GM18505 (cell line): ENCODE results near the gene TAAR9.
"Not testable (repeated sequence)": the region's sequence is repeated elsewhere in the genome, so short reads cannot be mapped to it uniquely, and the experiment has no call there.

Experiments
- ATAC-seq: cut with Tn5 transposase; IDR thresholded peaks from one replicate; pipeline ENCODE4 v1.9.1; 2021; ENCODE audit not compliant: unreplicated experiment
- POLR2A ChIP-seq: IDR thresholded peaks from 4 replicates; pipeline ENCODE4 v1.6.1; 2011; ENCODE audit warnings: borderline replicate concordance; ENCODE audit not compliant: insufficient read depth, insufficient read length; ENCODE audit errors: extremely low read depth

TAAR9 gene

GRCh38 chr6:132511210-132511830 is 26.8 kb upstream of the TAAR9 start:
- no peak for ATAC-seq
- TF ChIP-seq POLR2A = no peak

- no peak for TF ChIP-seq POLR2A
- ATAC-seq = no peak
These were observed 26.3 kb upstream of the TAAR9 start for GRCh38 chr6:132511831-132512220.

GRCh38 chr6:132512342-132512637 is 25.8 kb upstream of the TAAR9 start:
- ATAC-seq = no peak
- TF ChIP-seq POLR2A = no peak

GRCh38 chr6:132512638-132513632 is 25.1 kb upstream of the TAAR9 start, which contains the start of gene STX7:
STX7 (minus strand) TSS chr6:132513116; CDS start chr6:132503530, 9,586 bp downstream.
- peak; percentile 87 for ATAC-seq

GRCh38 chr6:132513831-132514545 is 24.1 kb upstream of the TAAR9 start:
- TF ChIP-seq POLR2A = no peak
- ATAC-seq = no peak

More at GRCh38 chr6:132512638-132513632, 25.1 kb upstream of the TAAR9 start, which contains the start of gene STX7:
- TF ChIP-seq POLR2A = peak; percentile 90

GRCh38 chr6:132515386-132515785 is 22.7 kb upstream of the TAAR9 start:
- no peak for TF ChIP-seq POLR2A
- ATAC-seq = no peak

GRCh38 chr6:132520953-132521352 is 17.1 kb upstream of the TAAR9 start:
- ATAC-seq = no peak
- TF ChIP-seq POLR2A = no peak

GRCh38 chr6:132524646-132525045 is 13.4 kb upstream of the TAAR9 start:
- no peak for ATAC-seq

GRCh38 chr6:132525866-132526265 is 12.2 kb upstream of the TAAR9 start:
- ATAC-seq = no peak
- no peak for TF ChIP-seq POLR2A

More at GRCh38 chr6:132524646-132525045, 13.4 kb upstream of the TAAR9 start:
- no peak for TF ChIP-seq POLR2A

- ATAC-seq = no peak
- no peak for TF ChIP-seq POLR2A
These were observed 11.6 kb upstream of the TAAR9 start for GRCh38 chr6:132526461-132526860.

- ATAC-seq = no peak
- TF ChIP-seq POLR2A = no peak
These were observed 10.3 kb upstream of the TAAR9 start for GRCh38 chr6:132527791-132528190.

GRCh38 chr6:132530293-132530974 is 7.6 kb upstream of the TAAR9 start:
- no peak for TF ChIP-seq POLR2A
- peak; percentile 92 for ATAC-seq

- not testable (repeated sequence) for ATAC-seq
These were observed 3.5 kb upstream of the TAAR9 start for GRCh38 chr6:132534546-132534945.
